Common myeloid progenitor, CD34-positive (primary cell): ENCODE measurements around the gene PDCD1LG2.

Experiments used
- CTCF ChIA-PET: fragments of 350-600 bp; sonication (Branson Sonifier 250); formaldehyde crosslinking; loops from one replicate; lab custom pipeline; 2021; ENCODE audit warnings: antibody characterized with exemption; lab: Charles Lee
- POLR2A ChIA-PET: fragments of 350-600 bp; sonication (Branson Sonifier 250); formaldehyde crosslinking; loops from one replicate; lab custom pipeline; 2021; ENCODE audit warnings: antibody characterized with exemption; lab: Charles Lee
- DNase-seq, 3 donors: peaks; one replicate each; pipeline versions ENCODE4 v3.0.0 to v3.0.0-alpha.2; 2013
- H3K27ac ChIP-seq, 2 experiments: 1 replicate in 1 of 2; 2 replicates in 1 of 2; pipeline ENCODE4 v1.7.0; 2013; ENCODE audit warnings: inconsistent platforms in 2 of 2, low read length in 2 of 2, mild to moderate bottlenecking in 2 of 2, low read depth in 1 of 2, moderate library complexity in 1 of 2; ENCODE audit not compliant: severe bottlenecking in 2 of 2, insufficient read depth in 1 of 2, poor library complexity in 1 of 2
- H3K27me3 ChIP-seq, 5 experiments: replicated peaks in 2 of 5; 1 replicate in 3 of 5; 2 replicates in 2 of 5; pipeline versions ENCODE4 v1.6.1 to v1.7.0; 2013; ENCODE audit warnings: low read length in 4 of 5, mild to moderate bottlenecking in 2 of 5, moderate library complexity in 2 of 5, inconsistent platforms in 1 of 5; ENCODE audit not compliant: insufficient read depth in 5 of 5, control insufficient read depth in 4 of 5
- H3K36me3 ChIP-seq, 4 experiments: 1 replicate in 2 of 4; 2 replicates in 2 of 4; pipeline versions ENCODE4 v1.6.1 to v1.7.0; 2013; ENCODE audit warnings: low read length in 3 of 4, control low read depth in 1 of 4, mild to moderate bottlenecking in 1 of 4; ENCODE audit not compliant: control insufficient read depth in 4 of 4, insufficient read depth in 4 of 4
- H3K4me1 ChIP-seq, 4 experiments: 1 replicate in 3 of 4; 2 replicates in 1 of 4; pipeline versions ENCODE4 v1.6.1 to v1.7.1; 2013; ENCODE audit warnings: low read length in 3 of 4, mild to moderate bottlenecking in 3 of 4, control low read depth in 1 of 4, inconsistent platforms in 1 of 4, moderate library complexity in 1 of 4; ENCODE audit not compliant: control insufficient read depth in 4 of 4, insufficient read depth in 4 of 4; ENCODE audit errors: control extremely low read depth in 1 of 4
- H3K4me3 ChIP-seq, 7 experiments: 1 replicate in 4 of 7; 2 replicates in 3 of 7; pipeline versions ENCODE4 v1.5.1 to v1.7.0; 2013; ENCODE audit warnings: mild to moderate bottlenecking in 7 of 7, low read length in 6 of 7, moderate library complexity in 6 of 7, inconsistent platforms in 2 of 7, low read depth in 2 of 7, control low read depth in 1 of 7; ENCODE audit not compliant: insufficient read depth in 4 of 7, control insufficient read depth in 1 of 7; ENCODE audit errors: extremely low read depth in 1 of 7
- H3K9me3 ChIP-seq, 5 experiments: 1 replicate in 4 of 5; 2 replicates in 1 of 5; pipeline versions ENCODE4 v1.6.1 to v1.7.1; 2013; ENCODE audit warnings: low read length in 4 of 5, mild to moderate bottlenecking in 2 of 5, inconsistent platforms in 1 of 5, low read depth in 1 of 5, moderate library complexity in 1 of 5; ENCODE audit not compliant: control insufficient read depth in 4 of 5, insufficient read depth in 2 of 5; ENCODE audit errors: control extremely low read depth in 1 of 5
- WGBS: methylation state at CpG from one replicate; pipeline ENCODE4 v1.1.5; 2013; ENCODE audit not compliant: insufficient coverage; 5-methylcytosine and 5-hydroxymethylcytosine counted together

The PDCD1LG2 gene

GRCh38 chr9:5614985-5615384 lies 104.7 kb downstream of the PDCD1LG2 start:
- no peak for DNase-seq
- H3K4me3 ChIP-seq: no peak overlapping the region
- no peaks in the 10 kb centered on the region for H3K27me3 ChIP-seq
- no peaks in the 10 kb centered on the region for H3K36me3 ChIP-seq
- no peaks in the 10 kb centered on the region for H3K9me3 ChIP-seq
- ChIA-PET POLR2A (no interaction called here), CTCF (interaction anchor here (0.6 kb wide), 1 partner anchor 8 kb away, joined by 3 read pairs; no protein-coding TSS in a partner anchor)
- WGBS: no CpG with 5 or more reads among the region's 3 CpGs
- H3K27ac ChIP-seq: no peak overlapping the region
- peaks cover 0 to 4% (median 1%) of the 10 kb centered on the region in 4 experiments for H3K4me1 ChIP-seq

DNA sequence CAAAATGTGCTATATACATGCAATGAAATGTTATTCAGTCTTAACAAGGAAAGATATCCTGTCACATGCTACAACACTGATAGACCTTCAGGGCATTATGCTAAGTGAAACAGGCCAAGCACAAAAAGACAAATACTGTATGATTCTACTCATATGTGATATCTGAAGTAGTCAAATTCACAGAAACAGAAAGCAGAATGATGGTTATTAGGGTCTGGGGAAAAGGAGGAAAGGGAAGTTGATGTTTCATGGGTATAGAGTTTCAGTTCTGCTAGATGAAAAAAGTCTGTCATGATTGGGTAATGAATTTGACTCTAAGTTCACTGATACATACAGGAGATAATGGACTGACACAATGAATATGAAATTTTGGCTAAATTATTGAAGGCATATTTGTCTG lies 107.4 kb downstream of the PDCD1LG2 start:
- DNase-seq: peak in 2 of 3 donors; percentile 48 to 56
- Histone ChIP-seq H3K4me1 (peaks cover 0 to 4% (median 1%) of the 10 kb centered on the region in 4 experiments), H3K36me3 (peaks cover 0 to 2% (median 0%) of the 10 kb centered on the region in 4 experiments), H3K27me3 (no peaks in the 10 kb centered on the region), H3K27ac (no peak overlapping the region), H3K4me3 (no peak overlapping the region), H3K9me3 (no peaks in the 10 kb centered on the region)
- ChIA-PET CTCF (no interaction called here), POLR2A (no interaction called here)

- DNase-seq: no peak
- no peaks in the 10 kb centered on the region for H3K27me3 ChIP-seq
- CTCF ChIA-PET: no interaction called here
- POLR2A ChIA-PET: no interaction called here
- WGBS: no CpG with 5 or more reads among the region's 2 CpGs
- peaks cover 5 to 19% (median 9%) of the 10 kb centered on the region in 4 experiments for H3K4me1 ChIP-seq
- no peak overlapping the region for H3K27ac ChIP-seq
- no peak overlapping the region for H3K4me3 ChIP-seq
- H3K9me3 ChIP-seq: no peaks in the 10 kb centered on the region
- peaks cover 0 to 8% (median 0%) of the 10 kb centered on the region in 4 experiments for H3K36me3 ChIP-seq
Measured at GRCh38 chr9:5620494-5620893, 110.2 kb downstream of the PDCD1LG2 start.
